Forelimb muscle (tissue), 1 donor: ENCODE measurements around the gene PRSS12. TPM values are rescaled to one million over a fixed set of nuclear protein-coding genes. Genes with fewer than 3 reads are reported as not detected.
"Not testable (repeated sequence)": the region's sequence is repeated elsewhere in the genome, so short reads cannot be mapped to it uniquely, and the experiment has no call there.

Source experiments
- DNase-seq: peaks from one replicate; pipeline ENCODE4 v3.0.0-alpha.2; 2013; ENCODE audit warnings: low read depth
- polyA plus RNA-seq: library from polyadenylated mRNA; unstranded; fragments of 120-200 nt; gene quantifications from one replicate; pipeline ENCODE4 v1.2.1, GENCODE V29; 2013; ENCODE audit not compliant: insufficient read length

PRSS12 gene, protein sequence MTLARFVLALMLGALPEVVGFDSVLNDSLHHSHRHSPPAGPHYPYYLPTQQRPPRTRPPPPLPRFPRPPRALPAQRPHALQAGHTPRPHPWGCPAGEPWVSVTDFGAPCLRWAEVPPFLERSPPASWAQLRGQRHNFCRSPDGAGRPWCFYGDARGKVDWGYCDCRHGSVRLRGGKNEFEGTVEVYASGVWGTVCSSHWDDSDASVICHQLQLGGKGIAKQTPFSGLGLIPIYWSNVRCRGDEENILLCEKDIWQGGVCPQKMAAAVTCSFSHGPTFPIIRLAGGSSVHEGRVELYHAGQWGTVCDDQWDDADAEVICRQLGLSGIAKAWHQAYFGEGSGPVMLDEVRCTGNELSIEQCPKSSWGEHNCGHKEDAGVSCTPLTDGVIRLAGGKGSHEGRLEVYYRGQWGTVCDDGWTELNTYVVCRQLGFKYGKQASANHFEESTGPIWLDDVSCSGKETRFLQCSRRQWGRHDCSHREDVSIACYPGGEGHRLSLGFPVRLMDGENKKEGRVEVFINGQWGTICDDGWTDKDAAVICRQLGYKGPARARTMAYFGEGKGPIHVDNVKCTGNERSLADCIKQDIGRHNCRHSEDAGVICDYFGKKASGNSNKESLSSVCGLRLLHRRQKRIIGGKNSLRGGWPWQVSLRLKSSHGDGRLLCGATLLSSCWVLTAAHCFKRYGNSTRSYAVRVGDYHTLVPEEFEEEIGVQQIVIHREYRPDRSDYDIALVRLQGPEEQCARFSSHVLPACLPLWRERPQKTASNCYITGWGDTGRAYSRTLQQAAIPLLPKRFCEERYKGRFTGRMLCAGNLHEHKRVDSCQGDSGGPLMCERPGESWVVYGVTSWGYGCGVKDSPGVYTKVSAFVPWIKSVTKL
- 8.9 TPM for polyA plus RNA-seq

DNA sequence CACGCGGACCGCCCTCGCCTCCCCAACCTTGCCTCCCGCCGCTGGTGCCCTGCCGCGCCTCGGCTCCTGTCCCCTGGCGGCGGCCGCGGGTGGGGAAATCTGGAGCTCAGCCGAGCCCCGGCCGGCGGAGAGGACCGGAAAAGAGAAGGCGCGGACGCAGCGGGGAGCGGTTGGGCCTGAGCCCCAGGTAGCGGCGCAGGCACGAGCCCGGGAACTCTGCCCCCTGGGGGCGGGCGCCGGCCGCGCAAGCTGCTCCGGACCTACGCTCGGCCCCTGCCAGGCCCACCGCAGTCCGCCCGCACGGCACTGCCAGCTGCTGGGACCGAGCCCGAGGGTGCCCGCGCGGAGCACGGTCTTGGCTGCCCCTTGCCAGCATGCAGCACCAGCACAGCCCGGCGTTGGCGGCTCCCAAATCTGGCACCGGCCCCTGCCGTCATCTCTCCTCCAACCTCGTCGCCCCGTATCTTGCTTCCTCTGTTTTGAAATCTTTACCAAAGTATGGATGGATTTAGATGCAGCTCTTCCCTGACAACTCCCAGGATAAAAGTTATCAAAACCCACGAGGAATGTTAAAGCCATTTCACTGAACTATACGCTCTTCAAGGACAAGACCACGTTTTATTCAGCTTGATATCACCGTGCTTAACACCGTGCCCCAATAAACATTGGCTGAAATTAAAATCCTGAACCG, at the start of gene PRSS12:
Gene PRSS12, minus strand, starts transcription at position 161 of the 691 bp plus-strand sequence. CDS start 283 bp downstream, outside the sequence.
- DNase-seq = no peak

DNA sequence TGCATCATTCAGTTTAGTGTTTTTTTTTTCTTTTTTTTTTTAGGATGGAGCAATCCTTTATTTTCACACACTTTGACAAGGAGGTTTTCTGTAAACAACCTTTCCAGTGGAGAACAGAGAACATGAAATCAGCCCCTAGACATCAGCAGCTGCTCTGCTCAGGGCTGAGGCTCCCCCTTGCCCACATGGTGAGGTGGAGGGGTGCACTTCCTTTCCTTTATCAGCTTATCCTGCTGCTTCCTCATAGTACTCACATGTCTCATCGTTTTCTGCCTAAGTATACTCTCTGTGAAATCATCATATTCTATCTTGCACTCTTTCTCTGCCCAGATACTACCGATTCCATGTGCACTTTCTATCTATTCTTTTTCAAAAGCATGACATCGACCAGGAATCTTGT, 47.6 kb upstream of the PRSS12 start:
- DNase-seq = no peak

DNA sequence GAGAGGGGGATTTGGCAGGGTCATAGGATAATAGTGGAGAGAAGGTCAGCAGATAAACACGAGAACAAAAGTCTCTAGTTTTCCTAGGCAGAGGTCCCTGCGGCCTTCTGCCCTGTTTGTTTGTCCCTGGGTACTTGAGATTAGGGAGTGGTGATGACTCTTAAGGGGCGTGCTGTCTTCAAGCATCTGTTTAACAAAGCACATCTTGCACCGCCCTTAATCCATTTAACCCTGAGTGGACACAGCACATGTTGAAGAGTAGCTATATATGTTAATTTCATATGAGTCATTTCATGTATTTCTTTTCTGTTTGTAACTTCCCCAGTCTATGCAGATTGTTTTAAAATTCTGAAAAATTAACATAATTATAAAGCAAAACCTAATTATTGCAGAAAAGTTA, 47.1 kb upstream of the PRSS12 start:
- not testable (repeated sequence) for DNase-seq

DNA sequence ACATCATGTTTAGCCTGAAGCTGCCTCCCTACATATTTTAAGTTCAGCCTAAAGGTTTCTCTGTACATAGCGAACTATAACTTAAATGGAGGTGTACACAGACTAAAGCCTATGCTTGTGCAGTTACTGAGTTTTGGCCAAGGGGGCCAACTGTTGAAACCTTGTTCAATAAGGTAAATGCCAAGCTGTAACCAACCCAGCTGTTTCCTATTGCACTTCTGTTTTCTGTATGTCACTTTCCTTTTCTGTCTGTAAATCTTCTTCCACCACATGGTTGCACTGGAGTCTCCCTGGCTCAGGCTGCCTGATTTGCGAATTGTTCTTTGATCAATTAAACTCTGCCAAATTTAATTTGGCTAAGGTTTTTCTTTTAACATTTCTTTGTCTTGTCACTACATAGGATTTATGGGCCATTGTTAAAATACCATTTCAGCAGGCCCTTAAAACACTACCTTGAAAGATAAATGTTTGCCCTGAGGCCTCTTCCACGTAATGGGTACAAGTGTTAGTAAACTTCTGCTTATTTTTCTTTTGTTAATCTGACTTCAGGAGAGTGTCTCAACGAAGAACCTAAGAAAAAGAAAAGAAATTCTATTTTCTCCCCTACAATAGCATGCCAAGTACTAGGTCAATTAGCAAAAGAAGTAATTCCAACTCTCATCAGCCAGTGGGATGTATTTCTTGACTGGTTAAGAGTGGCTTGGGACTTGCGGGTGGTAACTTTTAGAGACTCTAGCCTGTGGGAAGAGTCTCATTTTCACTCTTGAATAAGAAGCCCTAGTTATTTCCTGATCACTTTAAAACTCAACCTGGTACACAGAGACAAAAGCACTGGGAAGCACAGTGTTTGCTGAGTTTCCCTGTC, 45.7 kb upstream of the PRSS12 start:
- DNase-seq = no peak

GRCh38 chr4:118397623-118397979, 44.8 kb upstream of the PRSS12 start:
- DNase-seq = no peak

- no peak for DNase-seq
These were observed 44.2 kb upstream of the PRSS12 start for GRCh38 chr4:118396881-118397622.

DNA sequence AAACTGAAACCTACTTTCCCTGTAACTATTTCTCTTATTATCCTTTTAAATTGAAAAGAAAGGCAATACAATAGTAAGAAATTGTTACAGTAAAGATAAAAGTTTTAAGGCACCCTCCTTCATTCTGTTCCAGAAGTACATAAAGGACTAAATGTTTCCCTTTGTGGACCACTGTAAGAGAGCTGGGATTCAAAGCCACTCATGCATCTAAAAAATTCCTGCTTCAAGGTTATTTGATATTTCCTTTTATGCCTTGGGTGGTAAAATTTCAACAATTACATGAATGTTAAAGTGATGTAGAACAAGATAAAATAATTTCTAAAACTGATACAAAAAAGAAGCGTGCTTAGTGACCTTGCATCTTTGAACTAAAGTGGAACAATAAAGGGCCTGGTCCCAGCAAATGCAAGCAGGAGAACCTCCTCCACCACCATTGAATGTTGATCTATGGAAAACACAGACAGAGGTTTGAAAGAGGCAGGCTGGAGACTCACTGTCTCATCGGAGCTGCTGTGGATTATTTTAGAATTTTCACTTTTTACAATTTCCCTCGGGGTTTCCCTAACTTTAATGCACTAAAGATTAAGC, 42.3 kb upstream of the PRSS12 start:
- DNase-seq = no peak

GRCh38 chr4:118392509-118392908, 39.7 kb upstream of the PRSS12 start:
- not testable (repeated sequence) for DNase-seq

GRCh38 chr4:118390121-118390520, 37.3 kb upstream of the PRSS12 start:
- no peak for DNase-seq

DNA sequence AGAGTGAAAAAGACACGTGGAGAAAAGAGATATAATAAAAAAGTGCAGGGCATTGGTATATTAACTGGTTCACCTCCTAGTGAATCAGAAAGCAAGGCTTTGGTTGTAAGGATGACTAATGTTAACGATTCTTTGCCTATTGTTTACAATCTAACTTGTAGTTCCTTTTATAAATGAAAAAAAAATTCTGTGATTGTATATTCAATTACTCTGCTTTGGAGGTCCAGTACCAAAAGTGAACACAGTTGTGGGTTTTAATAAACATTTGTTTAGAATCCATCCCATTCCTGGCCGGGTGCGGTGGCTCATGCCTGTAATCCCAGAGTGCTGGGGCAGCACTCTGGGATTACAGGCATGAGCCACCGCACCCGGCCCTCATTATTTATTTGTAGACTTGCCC, 36.9 kb upstream of the PRSS12 start:
- no peak for DNase-seq

DNA sequence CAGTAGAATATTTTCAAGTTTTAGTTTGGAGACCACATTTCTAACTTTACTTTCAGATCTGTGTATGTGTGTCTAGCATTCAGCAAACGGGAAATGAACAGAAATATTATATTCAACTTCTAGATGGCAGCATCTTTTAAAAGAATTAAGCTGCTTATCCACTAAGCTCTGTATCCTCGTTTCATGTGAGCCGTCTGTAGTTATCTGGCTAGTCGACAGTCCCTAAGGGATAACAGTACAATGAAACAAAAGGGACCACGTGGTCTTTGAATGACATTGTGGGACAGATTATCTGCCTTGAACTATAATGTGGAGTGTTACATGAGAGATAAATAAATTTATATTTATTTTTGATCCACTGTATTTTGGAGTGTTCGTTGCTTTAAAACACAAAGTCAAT, 35.8 kb upstream of the PRSS12 start:
- no peak for DNase-seq

DNA sequence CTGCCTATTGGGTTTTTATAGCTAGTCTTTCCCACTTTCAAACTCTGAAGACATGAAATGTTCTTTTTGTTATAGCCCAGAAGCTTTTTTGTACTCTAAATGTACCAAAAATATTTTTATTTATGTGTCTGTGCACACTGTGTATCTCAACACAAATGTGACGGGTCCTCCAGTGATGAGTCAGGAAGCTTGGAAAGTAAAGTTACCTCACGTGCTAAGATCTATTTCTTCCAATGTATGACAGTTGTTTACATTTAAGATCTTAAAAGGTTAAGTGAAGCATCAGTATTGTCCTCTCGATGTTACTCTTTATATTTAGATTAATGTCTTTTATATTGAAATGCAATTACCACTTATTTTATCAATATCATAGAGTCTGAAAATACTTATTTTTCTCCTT, 29.1 kb upstream of the PRSS12 start:
- DNase-seq = no peak

GRCh38 chr4:118373614-118374255, 20.9 kb upstream of the PRSS12 start:
- no peak for DNase-seq

DNA sequence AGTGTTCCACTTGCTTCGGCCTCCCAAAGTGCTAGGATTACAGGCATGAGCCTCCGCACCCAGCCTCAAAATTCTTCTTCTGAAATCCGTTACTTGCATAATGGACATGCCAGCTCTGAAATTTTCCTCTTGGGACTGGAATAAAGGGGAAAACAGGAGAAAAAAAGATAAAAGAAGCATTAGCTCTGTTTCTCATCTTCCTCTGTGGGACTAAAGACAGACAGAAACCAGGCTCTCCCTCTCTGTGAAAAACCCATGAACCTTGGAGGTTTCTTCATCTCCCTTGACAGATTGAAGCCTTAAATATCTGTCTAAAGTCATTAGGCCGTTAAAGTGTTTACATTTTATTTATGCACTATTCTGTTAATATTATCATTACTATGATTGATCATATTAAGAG, 19.4 kb upstream of the PRSS12 start:
- no peak for DNase-seq

- no peak for DNase-seq
These were observed 16.4 kb upstream of the PRSS12 start for GRCh38 chr4:118369231-118369630.

DNA sequence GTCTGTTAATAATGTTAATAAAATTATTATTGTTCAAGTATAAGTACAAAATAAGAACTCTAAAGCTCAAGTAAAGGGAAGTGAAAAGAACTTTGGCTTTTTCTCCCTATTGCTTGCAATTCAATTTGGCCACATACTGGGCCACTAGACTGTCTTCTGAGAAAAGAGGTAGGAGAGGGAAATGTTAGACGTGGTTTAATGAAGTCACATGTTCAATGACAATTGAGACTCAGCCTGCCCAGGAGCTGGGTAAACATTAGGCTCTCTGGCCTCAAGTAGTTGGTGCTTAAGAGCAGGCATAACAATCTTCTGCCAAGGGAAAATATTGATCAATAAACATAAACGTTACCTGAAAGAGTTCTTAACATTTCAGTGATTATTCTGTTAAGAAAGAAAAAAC, 15.1 kb upstream of the PRSS12 start:
- DNase-seq = no peak

DNA sequence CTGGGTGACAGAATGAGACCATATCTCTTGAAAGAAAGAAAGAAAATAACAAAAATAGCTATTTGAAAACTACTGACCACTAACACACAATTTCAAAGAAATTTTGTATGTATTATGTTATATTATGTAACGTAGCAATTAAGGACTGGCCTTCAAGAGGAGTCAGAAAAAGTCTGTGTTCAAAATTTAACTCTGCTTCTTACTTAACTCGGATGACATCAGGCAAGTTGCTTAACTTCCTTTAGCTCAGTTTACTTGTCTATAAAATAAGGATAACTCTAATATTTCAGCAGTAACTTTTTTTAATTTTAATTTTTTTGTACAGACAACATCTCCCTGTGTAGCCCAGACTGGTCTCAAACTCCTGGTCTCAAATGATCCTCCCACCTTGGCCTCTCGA, 14.6 kb upstream of the PRSS12 start:
- DNase-seq = no peak

- no peak for DNase-seq
These were observed 10.4 kb upstream of the PRSS12 start for GRCh38 chr4:118363166-118363565.

GRCh38 chr4:118361192-118361591, 8.4 kb upstream of the PRSS12 start:
- no peak for DNase-seq

DNA sequence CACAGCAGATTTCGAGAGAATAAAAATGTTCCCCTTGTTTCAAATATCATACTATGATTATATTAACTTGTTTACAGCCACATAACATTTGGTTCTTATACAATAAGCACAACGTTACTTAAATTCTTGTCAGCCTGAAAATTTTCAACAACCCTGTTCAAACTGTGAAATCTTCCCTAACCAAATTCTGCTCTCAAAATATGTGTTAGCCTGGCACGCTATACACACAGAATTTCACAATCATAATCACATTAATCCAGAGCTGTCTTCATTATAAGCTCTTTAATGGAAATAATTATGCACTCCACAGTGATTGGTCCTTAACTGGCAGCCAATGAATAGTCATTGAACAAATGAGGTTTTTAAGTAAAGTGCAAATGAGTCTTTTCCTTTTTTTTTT, 7.3 kb upstream of the PRSS12 start:
- no peak for DNase-seq
